ENCODE data around the gene FN3KRP.

GRCh38 chr17:82666931-82667667 is 49.4 kb upstream of the FN3KRP start:
- TF ChIP-seq CTCF (IDR thresholded peaks at IDR 0.05), result no peak
- no peak for TF ChIP-seq POLR2A (IDR thresholded peaks at IDR 0.05)
